NAMALWA (cell line): Measurements from ENCODE around the gene BTF3.
A peak's percentile ranks its signal among the peaks of the same experiment; 100 is the strongest.
"Not testable (repeated sequence)": the region's sequence is repeated elsewhere in the genome, so short reads cannot be mapped to it uniquely, and the experiment has no call there.

Source experiments
- DNase-seq: peaks from one replicate; pipeline ENCODE4 v3.0.0-alpha.2; 2015; ENCODE audit warnings: low spot score

BTF3 gene

DNA sequence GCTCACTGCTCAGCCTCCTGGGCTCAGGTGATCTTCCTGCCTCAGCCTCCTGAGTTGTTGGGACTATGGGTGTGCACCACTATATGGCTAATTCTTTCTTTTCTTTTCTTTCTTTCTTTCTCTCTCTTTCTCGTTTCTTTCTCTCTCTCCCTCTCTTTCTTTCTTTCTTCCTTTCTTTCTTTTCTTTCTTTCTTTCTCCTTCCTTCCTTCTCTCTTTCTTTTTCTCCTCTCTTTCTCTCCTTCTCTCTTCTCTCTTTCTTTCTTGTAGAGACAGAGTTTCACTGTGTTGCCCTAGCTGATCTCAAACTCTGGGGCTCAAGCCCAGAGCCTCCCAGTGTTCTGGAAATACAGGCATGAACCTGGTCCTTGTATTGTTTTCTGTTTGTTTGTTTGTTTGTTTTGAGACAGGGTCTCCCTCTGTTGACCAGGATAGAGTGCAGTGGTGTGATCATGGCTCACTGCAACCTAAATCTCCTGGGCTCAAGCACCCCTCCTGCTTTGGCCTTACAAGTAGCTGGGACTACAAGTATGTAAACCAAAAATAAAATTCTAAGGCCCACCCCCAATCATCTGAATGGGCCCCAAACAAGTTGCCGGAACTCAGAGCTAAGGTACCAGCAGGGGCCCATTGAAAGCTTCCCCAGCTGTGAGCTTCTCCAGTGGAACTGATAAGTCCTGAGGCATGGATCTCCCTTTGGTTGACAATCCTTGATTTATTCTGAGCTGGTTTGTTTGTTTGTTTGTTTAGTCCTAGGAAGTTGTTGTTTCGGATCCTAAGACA is 11.9 kb upstream of the BTF3 start:
- no peak for DNase-seq

DNA sequence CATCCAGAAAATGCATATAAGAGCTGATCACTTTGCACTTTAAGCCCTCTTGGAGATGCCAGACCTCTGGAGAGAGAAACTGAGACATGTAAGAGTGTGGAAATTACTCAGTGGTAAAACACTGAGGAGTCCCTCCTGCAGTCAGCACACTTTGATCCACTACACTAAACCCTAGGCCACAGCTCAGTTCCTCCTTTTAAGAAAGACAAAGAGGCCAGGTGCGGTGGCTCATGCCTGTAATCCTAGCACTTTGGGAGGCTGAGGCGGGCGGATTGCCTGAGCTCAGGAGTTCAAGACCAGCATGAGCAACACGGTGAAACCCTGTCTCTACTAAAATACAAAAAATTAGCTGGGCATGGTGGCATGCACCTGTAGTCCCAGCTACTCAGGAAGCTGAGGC is 11.0 kb upstream of the BTF3 start:
- not testable (repeated sequence) for DNase-seq

GRCh38 chr5:73487815-73488214 is 10.4 kb upstream of the BTF3 start:
- no peak for DNase-seq

DNA sequence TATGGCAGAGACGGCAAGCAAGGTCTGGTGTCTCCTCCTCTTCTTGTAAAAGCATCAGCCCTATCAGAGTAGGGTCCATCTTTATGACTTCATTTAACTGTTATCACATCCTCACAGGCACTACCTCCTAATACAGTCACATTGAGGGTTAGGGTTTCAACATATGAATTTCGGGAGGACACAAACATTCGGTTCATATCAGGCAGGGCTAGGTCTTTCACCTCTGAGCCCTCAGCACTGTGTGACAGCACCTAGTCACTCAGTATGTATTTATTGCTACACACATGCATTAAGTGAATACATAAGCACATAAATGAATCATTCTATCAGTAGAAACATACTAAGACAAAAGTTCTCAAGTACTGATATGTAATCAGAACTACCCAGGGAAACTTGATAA is 9.4 kb upstream of the BTF3 start:
- DNase-seq: no peak

DNA sequence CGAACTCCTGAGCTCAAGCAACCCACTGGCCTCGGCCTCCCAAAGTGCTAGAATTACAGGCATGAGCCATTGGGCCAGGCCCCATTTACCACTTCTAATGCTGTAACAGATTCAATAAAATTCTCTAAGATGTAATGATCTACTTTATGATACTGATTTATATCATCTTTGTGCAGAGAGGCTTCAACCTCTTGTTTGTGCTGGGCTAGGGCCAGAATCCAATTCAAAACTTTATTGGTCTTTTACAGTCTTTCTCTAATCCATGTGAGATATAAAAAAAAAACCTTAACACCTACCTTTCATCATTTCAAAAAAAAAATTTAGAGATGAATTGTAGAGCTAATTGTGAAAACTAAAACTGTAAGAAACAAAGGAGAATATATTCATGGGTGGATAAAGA is 8.2 kb upstream of the BTF3 start:
- no peak for DNase-seq

DNA sequence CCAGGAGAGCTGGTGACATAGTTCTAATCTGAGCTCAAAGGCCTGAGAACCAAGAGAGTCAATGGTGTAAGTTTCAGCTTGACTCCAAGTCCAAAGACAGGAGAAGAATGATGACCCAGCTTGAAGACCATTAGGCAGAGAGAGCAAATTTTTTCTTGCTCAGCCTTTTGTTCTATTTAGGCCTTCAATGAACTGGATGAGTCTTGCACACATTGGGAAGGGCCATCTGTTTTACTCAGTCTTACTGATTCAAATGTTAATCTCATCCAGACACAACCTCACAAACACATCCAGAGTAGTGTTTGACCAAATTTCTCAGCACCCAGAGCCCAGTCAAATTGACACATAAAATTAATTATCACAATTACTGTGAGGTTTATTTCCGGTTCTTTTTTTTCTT is 7.1 kb upstream of the BTF3 start:
- DNase-seq: no peak

DNA sequence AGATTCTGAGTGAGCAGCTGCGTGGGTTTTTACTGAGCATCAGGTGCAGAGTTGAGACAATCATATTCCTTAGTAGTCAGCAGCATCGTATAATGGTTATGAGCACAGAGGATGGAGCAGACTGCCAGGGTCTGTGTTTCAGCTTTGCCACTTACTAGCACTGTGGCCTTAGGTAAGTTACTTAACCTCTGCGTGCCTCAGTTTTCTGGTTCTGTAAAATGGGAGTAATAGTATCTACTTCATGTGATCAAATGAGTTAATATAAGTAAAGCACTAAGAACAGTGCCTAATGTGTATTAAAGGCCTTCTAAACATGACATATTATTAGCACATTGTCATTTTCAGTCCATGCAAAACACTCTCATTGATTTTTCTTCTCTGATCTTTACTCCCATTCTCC is 4.8 kb upstream of the BTF3 start:
- no peak for DNase-seq

- DNase-seq: no peak
These were observed 3.5 kb upstream of the BTF3 start for GRCh38 chr5:73494721-73495120.

- DNase-seq: no peak
These were observed 2.4 kb upstream of the BTF3 start for GRCh38 chr5:73495772-73496335.

DNA sequence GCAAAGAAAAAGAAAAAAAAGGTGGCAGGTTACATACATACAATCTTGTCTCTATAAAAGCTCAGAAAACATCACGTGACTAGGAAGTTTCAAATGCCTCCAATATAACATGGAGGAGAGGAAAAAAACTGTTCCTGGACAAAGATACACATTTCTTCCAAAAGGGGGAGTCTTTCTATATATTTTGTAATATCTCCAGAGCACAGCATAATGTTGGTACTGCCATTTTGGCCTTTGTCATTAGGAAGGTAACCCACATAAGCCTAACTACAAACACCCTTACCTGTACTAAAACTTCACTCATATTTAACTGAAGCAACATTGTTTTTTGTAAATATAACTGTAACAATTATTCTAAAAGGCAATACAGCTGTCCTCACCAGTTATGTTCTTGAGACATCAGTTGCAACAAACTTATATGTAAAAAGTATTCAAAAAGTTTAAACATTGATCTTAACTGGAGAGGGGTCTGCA is 1.2 kb upstream of the BTF3 start:
- peak; percentile 88 for DNase-seq

GRCh38 chr5:73497497-73498056 is 665 bp upstream of the BTF3 start:
- no peak for DNase-seq

- DNase-seq: peak; percentile 15
These were observed 945 bp downstream of the BTF3 start for GRCh38 chr5:73499187-73499586.

DNA sequence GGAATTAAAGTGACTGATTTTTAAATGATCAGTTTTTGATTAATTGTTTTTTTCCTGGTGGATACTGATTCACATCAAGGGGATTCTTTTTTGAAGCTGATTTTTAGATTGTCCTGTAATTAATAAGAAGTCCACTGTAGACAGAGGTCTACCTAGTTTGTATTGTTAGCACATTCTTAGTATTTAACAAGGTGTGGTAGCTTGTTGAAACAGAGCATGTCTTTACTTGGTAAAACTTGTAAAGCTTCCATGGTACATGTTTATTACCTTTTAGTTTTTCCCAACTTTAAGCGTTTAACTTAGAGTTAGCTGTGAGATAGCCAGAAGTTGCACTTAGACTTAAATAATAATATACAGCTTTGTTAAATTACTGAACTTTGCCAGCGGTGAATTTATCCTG is 1.5 kb downstream of the BTF3 start:
- no peak for DNase-seq

DNA sequence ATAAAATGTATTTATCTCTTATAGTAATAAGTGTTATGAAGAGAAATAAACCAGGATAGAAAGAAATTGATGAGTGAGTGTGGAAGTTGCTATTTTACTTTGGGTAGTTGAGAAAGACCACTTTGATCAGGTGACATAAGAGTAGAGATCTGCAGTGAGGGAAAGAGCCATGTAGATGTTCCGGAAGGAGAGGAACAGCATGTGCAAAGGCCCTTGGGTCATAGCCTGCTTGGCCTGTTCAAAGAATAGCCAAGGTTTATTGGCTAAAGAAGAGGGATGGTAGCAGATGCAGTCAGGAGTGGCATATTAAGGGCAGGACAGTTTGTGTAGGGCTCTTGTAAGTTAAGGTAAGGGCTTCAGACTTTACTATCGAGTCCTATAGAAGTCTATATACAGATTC is 3.2 kb downstream of the BTF3 start:
- DNase-seq: no peak

- DNase-seq: no peak
These were observed 8.3 kb downstream of the BTF3 start for GRCh38 chr5:73506459-73506955.

DNA sequence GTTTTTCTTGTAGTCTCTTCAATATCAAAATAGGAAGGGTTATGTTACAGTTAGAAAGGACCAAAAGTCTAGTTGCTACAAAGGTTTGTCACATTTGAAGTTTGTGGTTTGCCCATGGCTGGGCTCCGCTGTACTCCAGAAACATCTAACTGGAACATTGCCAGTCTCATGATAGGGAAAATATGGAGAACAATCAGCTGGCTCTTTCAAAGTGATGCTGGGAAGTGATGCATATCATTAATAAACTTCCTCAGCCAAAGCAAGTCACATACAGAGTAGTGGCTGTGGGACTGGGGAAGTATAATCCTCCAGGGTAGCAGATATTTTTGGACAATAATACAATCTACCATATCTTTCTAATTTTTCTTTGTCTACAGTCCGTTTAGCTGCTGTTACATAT is 8.8 kb downstream of the BTF3 start:
- no peak for DNase-seq

DNA sequence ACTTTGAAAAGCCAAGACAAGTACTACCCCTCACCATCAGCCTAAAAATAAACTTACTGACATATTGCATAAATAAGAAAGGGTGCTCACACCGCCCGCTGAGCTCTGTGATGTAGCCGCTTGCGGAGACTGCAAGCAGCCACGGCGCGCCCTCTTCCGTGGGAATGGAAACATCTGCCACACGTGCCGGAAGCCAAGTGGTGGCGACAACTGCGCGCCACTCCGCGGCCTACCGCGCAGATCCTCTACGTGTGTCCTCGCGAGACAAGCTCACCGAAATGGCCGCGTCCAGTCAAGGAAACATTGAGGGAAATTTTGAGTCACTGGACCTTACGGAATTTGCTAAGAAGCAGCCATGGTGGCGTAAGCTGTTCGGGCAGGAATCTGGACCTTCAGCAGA is 10.3 kb downstream of the BTF3 start:
- not testable (repeated sequence) for DNase-seq

GRCh38 chr5:73513996-73514395 is 15.8 kb downstream of the BTF3 start:
- no peak for DNase-seq

- no peak for DNase-seq
These were observed 16.2 kb downstream of the BTF3 start for GRCh38 chr5:73514418-73514817.

DNA sequence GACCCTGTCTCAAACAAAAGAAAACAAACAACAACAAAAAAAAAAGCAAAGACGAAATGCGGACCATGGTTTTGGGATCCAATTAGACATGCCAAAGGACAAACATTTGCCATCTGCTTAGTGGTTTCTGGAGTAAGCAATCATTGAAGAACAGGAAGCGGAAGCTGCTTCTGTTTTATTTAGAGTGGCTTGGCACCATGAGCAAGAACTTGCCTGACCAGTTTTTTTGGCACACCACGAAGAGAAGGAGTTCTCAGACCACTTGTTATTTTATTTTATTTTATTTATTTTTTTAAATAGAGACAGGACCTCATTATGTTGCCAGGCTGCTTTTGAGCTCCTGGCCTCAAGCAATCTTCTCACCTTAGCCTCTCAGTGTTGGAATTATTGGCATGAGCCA is 17.0 kb downstream of the BTF3 start:
- DNase-seq: no peak

- DNase-seq: peak; percentile 94
These were observed 21.5 kb downstream of the BTF3 start for GRCh38 chr5:73519531-73520283.

DNA sequence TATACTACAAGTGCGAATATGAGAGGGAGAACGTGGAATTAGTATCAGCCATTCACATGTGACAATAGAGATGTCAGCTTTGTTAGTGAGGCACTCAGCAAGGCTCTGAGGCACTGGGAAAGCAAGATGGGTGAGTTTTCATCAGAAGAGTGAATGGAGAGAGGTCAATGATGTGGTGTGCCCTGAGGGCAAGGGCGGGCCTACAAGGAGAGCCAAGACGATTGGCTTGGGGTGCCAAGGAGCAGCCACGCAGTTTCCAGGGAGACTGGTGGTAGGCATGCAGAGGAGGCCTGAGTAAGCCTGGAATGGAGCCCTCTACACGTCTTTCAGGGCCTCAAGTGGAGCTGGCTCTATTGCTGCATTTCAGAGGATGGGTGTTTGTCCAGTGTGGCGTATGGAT is 24.7 kb downstream of the BTF3 start:
- DNase-seq: no peak

GRCh38 chr5:73523861-73524260 is 25.6 kb downstream of the BTF3 start:
- DNase-seq: no peak
